Neural progenitor cell (in vitro differentiated cells): ENCODE data around the gene CLDN34.

Experiments used
- CTCF ChIP-seq: fragments of 200-600 bp; sonication (generic); IDR thresholded peaks from 2 replicates; pipeline ENCODE4 v1.5.1; 2017; ENCODE audit warnings: antibody characterized with exemption, mild to moderate bottlenecking
- EZH2 ChIP-seq: fragments of 200-600 bp; sonication (generic); IDR thresholded peaks from 2 replicates; pipeline ENCODE4 v1.6.1; 2017; ENCODE audit warnings: antibody characterized with exemption, mild to moderate bottlenecking, moderate library complexity
- EZH2phosphoT487 ChIP-seq: fragments of 200-600 bp; sonication (generic); IDR thresholded peaks from 2 replicates; pipeline ENCODE4 v1.6.1; 2017; ENCODE audit warnings: antibody characterized with exemption

- no peak for TF ChIP-seq CTCF
- TF ChIP-seq EZH2phosphoT487: no peak
- no peak for TF ChIP-seq EZH2
Measured at GRCh38 chrX:9980927-9981326, 13.8 kb downstream of the CLDN34 start.
